HepG2 (cell line): ENCODE measurements around the gene PEAK3. TPM values are rescaled to one million over a fixed set of nuclear protein-coding genes. Genes with fewer than 3 reads are reported as not detected.
A peak's percentile ranks its signal among the peaks of the same experiment; 100 is the strongest.

Source experiments
- BRCA1 ChIP-seq: sonication (generic); formaldehyde crosslinking; IDR thresholded peaks from 2 replicates; pipeline ENCODE4 v1.4.0; 2020; ENCODE audit warnings: missing genetic modification reagents
- MAZ ChIP-seq, 2 experiments: sonication (generic) in 1 of 2; formaldehyde crosslinking in 1 of 2; IDR thresholded peaks; 2 replicates each; pipeline versions ENCODE4 v1.5.0 to v1.6.1; 2012 to 2020; ENCODE audit warnings: low read depth in 2 of 2, mild to moderate bottlenecking in 2 of 2, borderline replicate concordance in 1 of 2, improper control_type of control experiment in 1 of 2, low read length in 1 of 2, missing genetic modification reagents in 1 of 2, moderate library complexity in 1 of 2
- POLR2A ChIP-seq, 2 experiments: IDR thresholded peaks; 2 replicates each; pipeline ENCODE4 v1.6.1; 2011; ENCODE audit warnings: low read depth in 2 of 2, low read length in 2 of 2, mild to moderate bottlenecking in 1 of 2, moderate library complexity in 1 of 2; ENCODE audit not compliant: insufficient read depth in 1 of 2
- POLR2AphosphoS2 ChIP-seq: IDR thresholded peaks from 2 replicates; pipeline ENCODE4 v1.6.1; 2011; ENCODE audit warnings: low read depth, low read length, improper control_type of control experiment
- RAD21 ChIP-seq: fragments of 450-650 bp; formaldehyde crosslinking; IDR thresholded peaks from 2 replicates; pipeline ENCODE4 v1.5.0; 2020; ENCODE audit warnings: mild to moderate bottlenecking
- RELA ChIP-seq: sonication (generic); formaldehyde crosslinking; IDR thresholded peaks from 2 replicates; pipeline ENCODE4 v1.4.0; 2020; ENCODE audit warnings: missing genetic modification reagents
- SAP130 ChIP-seq: IDR thresholded peaks from 2 replicates; pipeline ENCODE4 v1.6.1; 2016; ENCODE audit warnings: low read depth
- SIX1 ChIP-seq: sonication (generic); formaldehyde crosslinking; IDR thresholded peaks from 2 replicates; pipeline ENCODE4 v1.4.0; 2020; ENCODE audit warnings: missing genetic modification reagents, borderline replicate concordance
- SMAD3 ChIP-seq: sonication (generic); formaldehyde crosslinking; IDR thresholded peaks from 2 replicates; pipeline ENCODE4 v1.4.0; 2020; ENCODE audit warnings: missing genetic modification reagents
- SUZ12 ChIP-seq: fragments of 150-350 bp; IDR thresholded peaks from 2 replicates; pipeline ENCODE4 v1.6.1; 2014; ENCODE audit warnings: low read depth, low read length
- ZNF205 ChIP-seq: IDR thresholded peaks from 2 replicates; pipeline ENCODE4 v1.6.1; 2018; ENCODE audit warnings: missing biosample characterization, missing genetic modification reagents
- ZNF274 ChIP-seq: sonication (generic); formaldehyde crosslinking; IDR thresholded peaks from 2 replicates; pipeline ENCODE4 v1.5.1; 2020; ENCODE audit warnings: mild to moderate bottlenecking, missing genetic modification reagents
- ZNF644 ChIP-seq: IDR thresholded peaks from 2 replicates; pipeline ENCODE4 v1.6.1; 2016; ENCODE audit warnings: low read depth
- ZNF674 ChIP-seq: sonication (generic); formaldehyde crosslinking; IDR thresholded peaks from 2 replicates; pipeline ENCODE4 v1.5.0; 2020; ENCODE audit warnings: low read depth, mild to moderate bottlenecking, missing genetic modification reagents
- polyA plus RNA-seq, 8 experiments: library from polyadenylated mRNA; depleted of rRNA in 3 of 8; stranded (reverse) in 7 of 8; unstranded in 1 of 8; fragments of >200 nt; fragmentation: Illumina TruSeq in 4 of 8; extraction: Trizol in 4 of 8; gene quantifications; 2 replicates each; pipeline versions ENCODE4 v1.2.1 to v1.2.3, GENCODE V29; 2011 to 2016; ENCODE audit warnings: low read depth in 4 of 8, missing spikeins in 1 of 8, mixed read lengths in 1 of 8; ENCODE audit not compliant: insufficient read depth in 1 of 8
- total RNA-seq, 5 experiments: library from RNA; depleted of rRNA; stranded (reverse); fragments of >200 nt; fragmentation: Illumina TruSeq; extraction: Trizol; gene quantifications; 2 replicates each; pipeline ENCODE4 v1.2.3, GENCODE V29; 2016; ENCODE audit warnings: low read depth in 1 of 5
- TF ChIP-seq, protein P1 (sequence below): sonication (generic); formaldehyde crosslinking; IDR thresholded peaks from 2 replicates; pipeline ENCODE4 v1.8.1; 2023; ENCODE audit warnings: mild to moderate bottlenecking, inconsistent platforms, moderate library complexity, missing genetic modification reagents, borderline replicate concordance
- TF ChIP-seq, protein P2 (sequence below): sonication (generic); formaldehyde crosslinking; IDR thresholded peaks from 2 replicates; pipeline ENCODE4 v1.8.1; 2022; ENCODE audit warnings: mild to moderate bottlenecking, missing genetic modification reagents
- TF ChIP-seq, protein P3 (sequence below): sonication (generic); formaldehyde crosslinking; conservative IDR thresholded peaks from 2 replicates; pipeline ENCODE4 v1.4.0; 2020; ENCODE audit warnings: mild to moderate bottlenecking, missing genetic modification reagents, moderate library complexity
- TF ChIP-seq, protein P4 (sequence below): sonication (generic); formaldehyde crosslinking; IDR thresholded peaks from 2 replicates; pipeline ENCODE4 v1.5.1; 2020; ENCODE audit warnings: missing genetic modification reagents, mild to moderate bottlenecking, borderline replicate concordance
- TF ChIP-seq, protein P5 (sequence below): sonication (generic); formaldehyde crosslinking; IDR thresholded peaks from 2 replicates; pipeline ENCODE4 v1.4.0; 2020; ENCODE audit warnings: missing genetic modification reagents, mild to moderate bottlenecking, borderline replicate concordance

The PEAK3 gene
- total and polyA plus RNA-seq, 2 of the 13 experiments (the other 11 are each of a cell fraction or from before 2014, with no cell fraction given): not detected

DNA sequence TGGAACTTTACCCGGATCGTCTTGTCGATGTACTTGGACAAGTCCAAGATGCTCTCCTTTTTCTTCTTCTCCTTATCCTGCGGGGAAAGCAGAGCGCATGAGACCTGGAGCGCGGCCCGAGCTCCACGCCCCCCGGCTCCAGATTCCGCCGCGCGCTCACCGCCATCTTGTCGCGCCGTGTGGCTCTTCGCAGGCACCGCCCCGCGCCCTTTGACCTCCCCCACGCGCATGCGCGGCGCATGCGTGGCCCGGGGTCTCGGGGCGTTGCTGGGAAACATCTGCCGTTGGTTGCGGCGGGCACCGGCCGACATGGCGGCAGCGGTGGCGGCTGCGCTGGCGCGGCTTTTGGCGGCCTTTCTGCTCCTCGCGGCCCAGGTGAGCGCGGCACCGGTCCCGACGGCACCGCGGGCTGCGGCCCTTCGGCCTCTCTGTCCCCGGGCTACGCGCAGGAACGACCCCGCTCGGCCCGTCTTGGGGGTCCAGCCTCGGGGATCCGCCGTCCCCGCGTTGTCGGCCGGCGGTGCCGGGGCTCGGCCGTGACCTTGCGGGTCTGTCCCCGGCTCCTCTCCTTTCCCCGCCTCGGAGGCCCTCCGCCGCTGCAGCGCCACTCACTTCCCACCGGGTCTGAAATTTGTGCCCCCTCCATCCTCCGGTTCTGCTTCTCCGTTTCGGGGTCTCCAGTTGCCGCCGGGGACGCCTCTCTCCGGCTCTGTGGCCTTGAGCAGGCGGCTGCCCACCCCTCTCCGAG lies 46.6 kb upstream of the PEAK3 start, which contains the start of the genes LSM7 and SPPL2B (continued):
- no peak for TF ChIP-seq MAZ (IDR thresholded peaks at IDR 0.05; ENCODE audit: borderline replicate concordance, low read depth, low read length)
- TF ChIP-seq MAZ (CRISPR knock-in tag; IDR thresholded peaks at IDR 0.05; ENCODE audit: low read depth): peak; percentile 40; the same call in 1 of the 2 replicates
- no peak for TF ChIP-seq ZNF644 (CRISPR knock-in tag)
- TF ChIP-seq, protein P1, sequence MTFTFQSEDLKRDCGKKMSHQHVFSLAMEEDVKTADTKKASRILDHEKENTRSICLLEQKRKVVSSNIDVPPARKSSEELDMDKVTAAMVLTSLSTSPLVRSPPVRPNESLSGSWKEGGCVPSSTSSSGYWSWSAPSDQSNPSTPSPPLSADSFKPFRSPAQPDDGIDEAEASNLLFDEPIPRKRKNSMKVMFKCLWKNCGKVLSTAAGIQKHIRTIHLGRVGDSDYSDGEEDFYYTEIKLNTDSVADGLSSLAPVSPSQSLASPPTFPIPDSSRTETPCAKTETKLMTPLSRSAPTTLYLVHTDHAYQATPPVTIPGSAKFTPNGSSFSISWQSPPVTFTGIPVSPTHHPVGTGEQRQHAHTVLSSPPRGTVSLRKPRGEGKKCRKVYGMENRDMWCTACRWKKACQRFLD: no peak
- peak; percentile 47; the same call in 1 of the 2 replicates for TF ChIP-seq RAD21
- no peak for TF ChIP-seq POLR2AphosphoS2
- TF ChIP-seq BRCA1 (CRISPR knock-in tag): 0 out of 2 replicates have a peak, but pooled peaks have one; percentile 68
- TF ChIP-seq SIX1 (CRISPR knock-in tag): 0 out of 2 replicates have a peak, but pooled peaks have one; percentile 12
- TF ChIP-seq POLR2A (IDR thresholded peaks at IDR 0.05; ENCODE audit: insufficient read depth in 1 of 2, low read depth in 2 of 2, low read length in 2 of 2): peak; percentile 79 to 89
- TF ChIP-seq, protein P2, sequence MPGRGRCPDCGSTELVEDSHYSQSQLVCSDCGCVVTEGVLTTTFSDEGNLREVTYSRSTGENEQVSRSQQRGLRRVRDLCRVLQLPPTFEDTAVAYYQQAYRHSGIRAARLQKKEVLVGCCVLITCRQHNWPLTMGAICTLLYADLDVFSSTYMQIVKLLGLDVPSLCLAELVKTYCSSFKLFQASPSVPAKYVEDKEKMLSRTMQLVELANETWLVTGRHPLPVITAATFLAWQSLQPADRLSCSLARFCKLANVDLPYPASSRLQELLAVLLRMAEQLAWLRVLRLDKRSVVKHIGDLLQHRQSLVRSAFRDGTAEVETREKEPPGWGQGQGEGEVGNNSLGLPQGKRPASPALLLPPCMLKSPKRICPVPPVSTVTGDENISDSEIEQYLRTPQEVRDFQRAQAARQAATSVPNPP (CRISPR knock-in tag): peak; percentile 65; the same call in 1 of the 2 replicates
- TF ChIP-seq SMAD3 (CRISPR knock-in tag): 0 out of 2 replicates have a peak, but pooled peaks have one; percentile 19
- TF ChIP-seq, protein P3, sequence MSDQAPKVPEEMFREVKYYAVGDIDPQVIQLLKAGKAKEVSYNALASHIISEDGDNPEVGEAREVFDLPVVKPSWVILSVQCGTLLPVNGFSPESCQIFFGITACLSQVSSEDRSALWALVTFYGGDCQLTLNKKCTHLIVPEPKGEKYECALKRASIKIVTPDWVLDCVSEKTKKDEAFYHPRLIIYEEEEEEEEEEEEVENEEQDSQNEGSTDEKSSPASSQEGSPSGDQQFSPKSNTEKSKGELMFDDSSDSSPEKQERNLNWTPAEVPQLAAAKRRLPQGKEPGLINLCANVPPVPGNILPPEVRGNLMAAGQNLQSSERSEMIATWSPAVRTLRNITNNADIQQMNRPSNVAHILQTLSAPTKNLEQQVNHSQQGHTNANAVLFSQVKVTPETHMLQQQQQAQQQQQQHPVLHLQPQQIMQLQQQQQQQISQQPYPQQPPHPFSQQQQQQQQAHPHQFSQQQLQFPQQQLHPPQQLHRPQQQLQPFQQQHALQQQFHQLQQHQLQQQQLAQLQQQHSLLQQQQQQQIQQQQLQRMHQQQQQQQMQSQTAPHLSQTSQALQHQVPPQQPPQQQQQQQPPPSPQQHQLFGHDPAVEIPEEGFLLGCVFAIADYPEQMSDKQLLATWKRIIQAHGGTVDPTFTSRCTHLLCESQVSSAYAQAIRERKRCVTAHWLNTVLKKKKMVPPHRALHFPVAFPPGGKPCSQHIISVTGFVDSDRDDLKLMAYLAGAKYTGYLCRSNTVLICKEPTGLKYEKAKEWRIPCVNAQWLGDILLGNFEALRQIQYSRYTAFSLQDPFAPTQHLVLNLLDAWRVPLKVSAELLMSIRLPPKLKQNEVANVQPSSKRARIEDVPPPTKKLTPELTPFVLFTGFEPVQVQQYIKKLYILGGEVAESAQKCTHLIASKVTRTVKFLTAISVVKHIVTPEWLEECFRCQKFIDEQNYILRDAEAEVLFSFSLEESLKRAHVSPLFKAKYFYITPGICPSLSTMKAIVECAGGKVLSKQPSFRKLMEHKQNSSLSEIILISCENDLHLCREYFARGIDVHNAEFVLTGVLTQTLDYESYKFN (CRISPR knock-in tag): no peak
- TF ChIP-seq, protein P4, sequence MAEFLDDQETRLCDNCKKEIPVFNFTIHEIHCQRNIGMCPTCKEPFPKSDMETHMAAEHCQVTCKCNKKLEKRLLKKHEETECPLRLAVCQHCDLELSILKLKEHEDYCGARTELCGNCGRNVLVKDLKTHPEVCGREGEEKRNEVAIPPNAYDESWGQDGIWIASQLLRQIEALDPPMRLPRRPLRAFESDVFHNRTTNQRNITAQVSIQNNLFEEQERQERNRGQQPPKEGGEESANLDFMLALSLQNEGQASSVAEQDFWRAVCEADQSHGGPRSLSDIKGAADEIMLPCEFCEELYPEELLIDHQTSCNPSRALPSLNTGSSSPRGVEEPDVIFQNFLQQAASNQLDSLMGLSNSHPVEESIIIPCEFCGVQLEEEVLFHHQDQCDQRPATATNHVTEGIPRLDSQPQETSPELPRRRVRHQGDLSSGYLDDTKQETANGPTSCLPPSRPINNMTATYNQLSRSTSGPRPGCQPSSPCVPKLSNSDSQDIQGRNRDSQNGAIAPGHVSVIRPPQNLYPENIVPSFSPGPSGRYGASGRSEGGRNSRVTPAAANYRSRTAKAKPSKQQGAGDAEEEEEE (CRISPR knock-in tag): no peak
- TF ChIP-seq ZNF274 (CRISPR knock-in tag): no peak
- TF ChIP-seq SAP130 (CRISPR knock-in tag): peak; percentile 94
- TF ChIP-seq, protein P5, sequence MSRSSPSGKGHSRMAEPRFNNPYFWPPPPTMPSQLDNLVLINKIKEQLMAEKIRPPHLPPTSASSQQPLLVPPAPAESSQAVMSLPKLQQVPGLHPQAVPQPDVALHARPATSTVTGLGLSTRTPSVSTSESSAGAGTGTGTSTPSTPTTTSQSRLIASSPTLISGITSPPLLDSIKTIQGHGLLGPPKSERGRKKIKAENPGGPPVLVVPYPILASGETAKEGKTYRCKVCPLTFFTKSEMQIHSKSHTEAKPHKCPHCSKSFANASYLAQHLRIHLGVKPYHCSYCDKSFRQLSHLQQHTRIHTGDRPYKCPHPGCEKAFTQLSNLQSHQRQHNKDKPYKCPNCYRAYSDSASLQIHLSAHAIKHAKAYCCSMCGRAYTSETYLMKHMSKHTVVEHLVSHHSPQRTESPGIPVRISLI (CRISPR knock-in tag): no peak
- no peak for TF ChIP-seq RELA (CRISPR knock-in tag)
- no peak for TF ChIP-seq SUZ12
- TF ChIP-seq ZNF674 (CRISPR knock-in tag): 0 out of 2 replicates have a peak, but pooled peaks have one; percentile 86
- peak; percentile 45; the same call in 1 of the 2 replicates for TF ChIP-seq ZNF205
